Hematopoietic multipotent progenitor cell treated with erythropoietin and hydrocortisone succinate and interleukin-3 and kit ligand, for 8 days (in vitro differentiated cells): Measurements from ENCODE around the gene RUNDC3A.
"Not testable (repeated sequence)": the region's sequence is repeated elsewhere in the genome, so short reads cannot be mapped to it uniquely, and the experiment has no call there.

Source experiments
- DNase-seq: peaks from one replicate; pipeline ENCODE4 v3.0.0-alpha.2; 2015

The RUNDC3A gene

GRCh38 chr17:44321246-44322120, 13.1 kb downstream of the RUNDC3A start:
- no peak for DNase-seq

GRCh38 chr17:44322236-44322895, 14.0 kb downstream of the RUNDC3A start:
- DNase-seq = no peak

GRCh38 chr17:44323359-44324091, 15.1 kb downstream of the RUNDC3A start:
- DNase-seq = peak; percentile 29

- DNase-seq = peak; percentile 6
Observed at GRCh38 chr17:44324092-44324570, 15.7 kb downstream of the RUNDC3A start.

GRCh38 chr17:44324571-44325275, 16.3 kb downstream of the RUNDC3A start, which contains the start of gene SLC25A39:
SLC25A39 (minus strand) TSS chr17:44324823; CDS start chr17:44323562, 1,261 bp downstream.
- peak; percentile 90 for DNase-seq

GRCh38 chr17:44326861-44327444, 18.6 kb downstream of the RUNDC3A start:
- DNase-seq = peak; percentile 95

GRCh38 chr17:44327715-44328449, 19.5 kb downstream of the RUNDC3A start:
- no peak for DNase-seq

GRCh38 chr17:44329516-44329915, 21.1 kb downstream of the RUNDC3A start:
- DNase-seq = not testable (repeated sequence)

GRCh38 chr17:44330263-44330662, 21.9 kb downstream of the RUNDC3A start:
- not testable (repeated sequence) for DNase-seq

GRCh38 chr17:44331249-44331760, 22.9 kb downstream of the RUNDC3A start:
- DNase-seq = peak; percentile 90

- DNase-seq = no peak
Observed at GRCh38 chr17:44333371-44333770, 25.0 kb downstream of the RUNDC3A start.

GRCh38 chr17:44334315-44334714, 25.9 kb downstream of the RUNDC3A start:
- DNase-seq = no peak

- DNase-seq = no peak
Observed at GRCh38 chr17:44334727-44335126, 26.3 kb downstream of the RUNDC3A start.

- DNase-seq = no peak
Observed at GRCh38 chr17:44335564-44335963, 27.2 kb downstream of the RUNDC3A start.

- DNase-seq = no peak
Observed at GRCh38 chr17:44335968-44336367, 27.6 kb downstream of the RUNDC3A start.

- no peak for DNase-seq
Observed at GRCh38 chr17:44338702-44339101, 30.3 kb downstream of the RUNDC3A start.

GRCh38 chr17:44340553-44340952, 32.2 kb downstream of the RUNDC3A start:
- peak; percentile 55 for DNase-seq

- DNase-seq = no peak
Observed at GRCh38 chr17:44343510-44344209, 35.3 kb downstream of the RUNDC3A start.

- peak; percentile 97 for DNase-seq
Observed at GRCh38 chr17:44344939-44345453, 36.6 kb downstream of the RUNDC3A start, which contains the start of gene GRN. GRN (plus strand) TSS chr17:44345302; CDS start chr17:44349165, 3,863 bp downstream.

- peak; percentile 66 for DNase-seq
Observed at GRCh38 chr17:44345454-44346026, 37.1 kb downstream of the RUNDC3A start.
